HepG2 (cell line): ENCODE data around the gene FKBP10. TPM values are rescaled to one million over a fixed set of nuclear protein-coding genes. Genes with fewer than 3 reads are reported as not detected.

Experiments used
- BCL6 ChIP-seq: IDR thresholded peaks from 2 replicates; pipeline ENCODE4 v1.6.1; 2016; ENCODE audit warnings: missing genetic modification reagents, missing compliant biosample characterization
- CHCHD3 ChIP-seq: sonication (generic); formaldehyde crosslinking; IDR thresholded peaks from 2 replicates; pipeline ENCODE4 v1.8.0; 2022; ENCODE audit warnings: mild to moderate bottlenecking, missing genetic modification reagents, moderate library complexity
- ELF1 ChIP-seq: sonication (generic); formaldehyde crosslinking; IDR thresholded peaks from 2 replicates; pipeline ENCODE4 v1.4.0; 2020; ENCODE audit warnings: missing genetic modification reagents
- ELF3 ChIP-seq: IDR thresholded peaks from 2 replicates; pipeline ENCODE4 v1.6.1; 2016; ENCODE audit warnings: missing genetic modification reagents, missing compliant biosample characterization
- FOSL2 ChIP-seq: sonication (generic); formaldehyde crosslinking; IDR thresholded peaks from 2 replicates; pipeline ENCODE4 v1.4.0; 2020; ENCODE audit warnings: missing genetic modification reagents
- FOXO4 ChIP-seq: sonication (generic); formaldehyde crosslinking; conservative IDR thresholded peaks from 2 replicates; pipeline ENCODE4 v1.8.1; 2023; ENCODE audit warnings: missing genetic modification reagents
- HMG20A ChIP-seq: IDR thresholded peaks from 2 replicates; pipeline ENCODE4 v1.6.1; 2016; ENCODE audit warnings: borderline replicate concordance
- KLF6 ChIP-seq: IDR thresholded peaks from 2 replicates; pipeline ENCODE4 v1.8.0; 2016; ENCODE audit warnings: missing biosample characterization, missing genetic modification reagents
- LCORL ChIP-seq, 2 experiments: fragments of 450-650 bp in 1 of 2; sonication (generic) in 1 of 2; formaldehyde crosslinking in 1 of 2; IDR thresholded peaks; 2 replicates each; pipeline versions ENCODE4 v1.5.0 to v1.6.1; 2017 to 2020; ENCODE audit warnings: antibody characterized with exemption in 1 of 2, missing genetic modification reagents in 1 of 2
- ONECUT2 ChIP-seq: sonication (generic); formaldehyde crosslinking; IDR thresholded peaks from 2 replicates; pipeline ENCODE4 v1.4.0; 2020; ENCODE audit warnings: missing genetic modification reagents
- POLR2A ChIP-seq, 2 experiments: IDR thresholded peaks; 2 replicates each; pipeline ENCODE4 v1.6.1; 2011; ENCODE audit warnings: low read depth in 2 of 2, low read length in 2 of 2, mild to moderate bottlenecking in 1 of 2, moderate library complexity in 1 of 2; ENCODE audit not compliant: insufficient read depth in 1 of 2
- RORA ChIP-seq: sonication (generic); formaldehyde crosslinking; IDR thresholded peaks from 2 replicates; pipeline ENCODE4 v1.5.0; 2020; ENCODE audit warnings: mild to moderate bottlenecking, missing genetic modification reagents, moderate library complexity
- SIX1 ChIP-seq: sonication (generic); formaldehyde crosslinking; IDR thresholded peaks from 2 replicates; pipeline ENCODE4 v1.4.0; 2020; ENCODE audit warnings: missing genetic modification reagents, borderline replicate concordance
- SMC3 ChIP-seq: IDR thresholded peaks from 2 replicates; pipeline ENCODE4 v1.6.1; 2011; ENCODE audit warnings: low read length, improper control_type of control experiment
- SP5 ChIP-seq: IDR thresholded peaks from 2 replicates; pipeline ENCODE4 v1.6.1; 2016; ENCODE audit warnings: low read depth, borderline replicate concordance
- TGIF2 ChIP-seq: IDR thresholded peaks from 2 replicates; pipeline ENCODE4 v1.6.1; 2016; ENCODE audit warnings: control low read depth, missing compliant biosample characterization
- ZBTB42 ChIP-seq: sonication (generic); formaldehyde crosslinking; IDR thresholded peaks from 2 replicates; pipeline ENCODE4 v1.5.0; 2020; ENCODE audit warnings: mild to moderate bottlenecking, missing genetic modification reagents
- ZNF253 ChIP-seq: sonication (generic); formaldehyde crosslinking; IDR thresholded peaks from 2 replicates; pipeline ENCODE4 v1.8.0; 2022; ENCODE audit warnings: mild to moderate bottlenecking, missing genetic modification reagents, borderline replicate concordance
- ZNF317 ChIP-seq: sonication (generic); formaldehyde crosslinking; IDR thresholded peaks from 2 replicates; pipeline ENCODE4 v1.5.0; 2020; ENCODE audit warnings: mild to moderate bottlenecking, missing genetic modification reagents
- ZNF333 ChIP-seq: sonication (generic); formaldehyde crosslinking; IDR thresholded peaks from 2 replicates; pipeline ENCODE4 v1.4.0; 2020; ENCODE audit warnings: mild to moderate bottlenecking, missing genetic modification reagents, borderline replicate concordance
- ZNF615 ChIP-seq: sonication (generic); formaldehyde crosslinking; IDR thresholded peaks from 2 replicates; pipeline ENCODE4 v1.5.0; 2020; ENCODE audit warnings: mild to moderate bottlenecking, missing genetic modification reagents, borderline replicate concordance
- ZNF639 ChIP-seq: conservative IDR thresholded peaks from 2 replicates; pipeline ENCODE4 v1.6.1; 2018; ENCODE audit warnings: missing genetic modification reagents
- ZNF746 ChIP-seq: sonication (generic); formaldehyde crosslinking; IDR thresholded peaks from 2 replicates; pipeline ENCODE4 v1.8.0; 2022; ENCODE audit warnings: mild to moderate bottlenecking, missing genetic modification reagents
- ZZZ3 ChIP-seq: sonication (generic); formaldehyde crosslinking; IDR thresholded peaks from 2 replicates; pipeline ENCODE4 v1.4.0; 2020; ENCODE audit warnings: missing genetic modification reagents, mild to moderate bottlenecking, borderline replicate concordance
- polyA plus RNA-seq, 8 experiments: library from polyadenylated mRNA; depleted of rRNA in 3 of 8; stranded (reverse) in 7 of 8; unstranded in 1 of 8; fragments of >200 nt; fragmentation: Illumina TruSeq in 4 of 8; extraction: Trizol in 4 of 8; gene quantifications; 2 replicates each; pipeline versions ENCODE4 v1.2.1 to v1.2.3, GENCODE V29; 2011 to 2016; ENCODE audit warnings: low read depth in 4 of 8, missing spikeins in 1 of 8, mixed read lengths in 1 of 8; ENCODE audit not compliant: insufficient read depth in 1 of 8
- total RNA-seq, 5 experiments: library from RNA; depleted of rRNA; stranded (reverse); fragments of >200 nt; fragmentation: Illumina TruSeq; extraction: Trizol; gene quantifications; 2 replicates each; pipeline ENCODE4 v1.2.3, GENCODE V29; 2016; ENCODE audit warnings: low read depth in 1 of 5
- TF ChIP-seq, protein P1 (sequence below): sonication (generic); formaldehyde crosslinking; IDR thresholded peaks from 2 replicates; pipeline ENCODE4 v1.8.0; 2022; ENCODE audit warnings: mild to moderate bottlenecking, missing genetic modification reagents, borderline replicate concordance
- TF ChIP-seq, protein P2 (sequence below): sonication (generic); formaldehyde crosslinking; IDR thresholded peaks from 2 replicates; pipeline ENCODE4 v1.4.0; 2020; ENCODE audit warnings: missing genetic modification reagents; ENCODE audit errors: not compliant biosample characterization
- TF ChIP-seq, protein P3 (sequence below): sonication (generic); formaldehyde crosslinking; IDR thresholded peaks from 2 replicates; pipeline ENCODE4 v1.4.0; 2020; ENCODE audit warnings: missing genetic modification reagents, low read depth, mild to moderate bottlenecking, borderline replicate concordance

The FKBP10 gene
- total and polyA plus RNA-seq, 2 of the 13 experiments (the other 11 are each of a cell fraction or from before 2014, with no cell fraction given), result 149 to 573 TPM

GRCh38 chr17:41773190-41773588, 39.6 kb upstream of the FKBP10 start (continued):
- TF ChIP-seq, protein P1, sequence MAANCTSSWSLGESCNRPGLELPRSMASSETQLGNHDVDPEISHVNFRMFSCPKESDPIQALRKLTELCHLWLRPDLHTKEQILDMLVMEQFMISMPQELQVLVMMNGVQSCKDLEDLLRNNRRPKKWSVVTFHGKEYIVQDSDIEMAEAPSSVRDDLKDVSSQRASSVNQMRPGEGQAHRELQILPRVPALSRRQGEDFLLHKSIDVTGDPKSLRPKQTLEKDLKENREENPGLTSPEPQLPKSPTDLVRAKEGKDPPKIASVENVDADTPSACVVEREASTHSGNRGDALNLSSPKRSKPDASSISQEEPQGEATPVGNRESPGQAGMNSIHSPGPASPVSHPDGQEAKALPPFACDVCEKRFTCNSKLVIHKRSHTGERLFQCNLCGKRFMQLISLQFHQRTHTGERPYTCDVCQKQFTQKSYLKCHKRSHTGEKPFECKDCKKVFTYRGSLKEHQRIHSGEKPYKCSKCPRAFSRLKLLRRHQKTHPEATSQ, result 0 out of 2 replicates have a peak, but pooled peaks have one; percentile 64
- TF ChIP-seq ONECUT2 (CRISPR knock-in tag), result no peak
- TF ChIP-seq SMC3, result no peak
- no peak for TF ChIP-seq LCORL (IDR thresholded peaks at IDR 0.05)
- TF ChIP-seq LCORL (CRISPR knock-in tag; IDR thresholded peaks at IDR 0.05), result no peak; the same call in 1 of the 2 replicates
- 0 out of 2 replicates have a peak, but pooled peaks have one; percentile 25 for TF ChIP-seq HMG20A (CRISPR knock-in tag)
- TF ChIP-seq BCL6 (CRISPR knock-in tag), result no peak
- peak; percentile 81 for TF ChIP-seq ELF1 (CRISPR knock-in tag)
- 0 out of 2 replicates have a peak, but pooled peaks have one; percentile 15 for TF ChIP-seq ZZZ3
- no peak for TF ChIP-seq ZNF615 (CRISPR knock-in tag)
- no peak for TF ChIP-seq ZNF746 (CRISPR knock-in tag)
- TF ChIP-seq, protein P2, sequence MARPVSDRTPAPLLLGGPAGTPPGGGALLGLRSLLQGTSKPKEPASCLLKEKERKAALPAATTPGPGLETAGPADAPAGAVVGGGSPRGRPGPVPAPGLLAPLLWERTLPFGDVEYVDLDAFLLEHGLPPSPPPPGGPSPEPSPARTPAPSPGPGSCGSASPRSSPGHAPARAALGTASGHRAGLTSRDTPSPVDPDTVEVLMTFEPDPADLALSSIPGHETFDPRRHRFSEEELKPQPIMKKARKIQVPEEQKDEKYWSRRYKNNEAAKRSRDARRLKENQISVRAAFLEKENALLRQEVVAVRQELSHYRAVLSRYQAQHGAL, result no peak
- no peak for TF ChIP-seq ZNF317 (CRISPR knock-in tag)
- TF ChIP-seq ZNF639 (CRISPR knock-in tag), result 0 out of 2 replicates have a peak, but pooled peaks have one; percentile 14
- TF ChIP-seq ZNF253 (CRISPR knock-in tag), result peak; percentile 46; the same call in 1 of the 2 replicates
- peak; percentile 44 for TF ChIP-seq ELF3 (CRISPR knock-in tag)
- no peak for TF ChIP-seq SP5
- no peak for TF ChIP-seq SIX1 (CRISPR knock-in tag)
- TF ChIP-seq FOXO4 (CRISPR knock-in tag), result no peak
- peak; percentile 58; the same call in 1 of the 2 replicates for TF ChIP-seq ZNF333 (CRISPR knock-in tag)
- no peak; the same call in 1 of the 2 replicates for TF ChIP-seq KLF6 (CRISPR knock-in tag)
- TF ChIP-seq, protein P3, sequence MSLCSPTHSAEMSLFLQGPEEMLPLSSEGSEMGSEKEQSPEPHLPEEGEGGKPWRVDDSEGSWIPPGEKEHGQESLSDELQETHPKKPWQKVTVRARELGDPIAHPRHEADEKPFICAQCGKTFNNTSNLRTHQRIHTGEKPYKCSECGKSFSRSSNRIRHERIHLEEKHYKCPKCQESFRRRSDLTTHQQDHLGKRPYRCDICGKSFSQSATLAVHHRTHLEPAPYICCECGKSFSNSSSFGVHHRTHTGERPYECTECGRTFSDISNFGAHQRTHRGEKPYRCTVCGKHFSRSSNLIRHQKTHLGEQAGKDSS (CRISPR knock-in tag), result peak; percentile 20; the same call in 1 of the 2 replicates
- TF ChIP-seq FOSL2 (CRISPR knock-in tag), result peak; percentile 87
- TF ChIP-seq CHCHD3 (CRISPR knock-in tag), result no peak
- peak; percentile 9; the same call in 1 of the 2 replicates for TF ChIP-seq TGIF2
- TF ChIP-seq ZBTB42 (CRISPR knock-in tag), result peak; percentile 22; the same call in 1 of the 2 replicates
- TF ChIP-seq RORA, result no peak
- peak in 1 of 2 experiments; percentile 24; a peak in 1 of 4 replicates for TF ChIP-seq POLR2A (IDR thresholded peaks at IDR 0.05; ENCODE audit: insufficient read depth in 1 of 2, low read depth in 2 of 2, low read length in 2 of 2)
